Measurements from ENCODE around the gene BNC2.

The BNC2 gene

DNA sequence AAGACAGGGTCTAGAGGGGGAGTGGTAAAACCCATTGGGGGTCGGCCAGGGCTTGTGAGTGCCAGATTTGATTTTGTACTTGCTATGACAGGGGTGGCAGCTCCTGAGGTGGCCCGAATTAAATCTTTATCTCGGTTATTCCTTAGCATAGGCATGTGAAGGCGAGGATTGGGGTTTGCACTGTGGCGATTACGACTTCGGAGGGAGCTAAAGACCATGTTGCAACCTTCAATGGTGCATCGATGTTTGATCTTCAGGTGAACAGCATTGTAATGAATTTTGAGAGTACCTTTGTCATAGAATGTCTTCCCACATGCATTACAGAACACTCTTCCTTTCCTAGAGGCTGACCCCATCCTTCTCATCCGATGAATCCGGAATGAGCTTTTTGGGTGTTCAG is 433.9 kb downstream of the BNC2 start:
- no peak for TF ChIP-seq CTCF (IDR thresholded peaks at IDR 0.05; ENCODE audit: low read depth, low read length)
- DNase-seq (ENCODE audit: low read depth in 2 of 2) = no peak
- no peak overlapping the region for H3K4me3 ChIP-seq (replicated peaks in 1 of 2; ENCODE audit: low read depth in 2 of 2, low read length in 2 of 2)

- DNase-seq (ENCODE audit: low read depth in 2 of 2) = peak in 1 of 2 donors; percentile 60
- no peak for TF ChIP-seq CTCF (IDR thresholded peaks at IDR 0.05; ENCODE audit: low read depth, low read length)
- no peak overlapping the region for H3K4me3 ChIP-seq (replicated peaks in 1 of 2; ENCODE audit: low read depth in 2 of 2, low read length in 2 of 2)
Observed at GRCh38 chr9:16434526-16434925, 435.9 kb downstream of the BNC2 start.

DNA sequence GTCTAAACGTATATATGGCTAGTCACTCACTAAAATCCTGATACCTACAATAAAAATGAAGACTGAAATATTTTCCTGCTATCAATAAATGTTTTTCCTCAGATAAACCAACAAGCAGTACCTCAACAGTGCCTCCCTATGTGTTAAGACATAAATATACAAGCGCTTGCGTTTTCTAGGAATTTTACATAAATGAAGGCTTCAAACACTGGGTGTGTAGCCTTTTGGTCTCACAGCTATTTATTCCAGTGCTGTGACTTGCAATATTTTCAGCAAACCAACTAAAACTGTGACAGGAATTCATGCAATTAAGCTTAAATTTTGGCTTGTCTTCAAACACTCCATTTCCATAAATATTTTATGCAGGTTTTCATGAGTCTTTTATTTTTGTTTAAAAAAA is 437.0 kb downstream of the BNC2 start:
- DNase-seq (ENCODE audit: low read depth in 2 of 2) = no peak
- no peak for TF ChIP-seq CTCF (IDR thresholded peaks at IDR 0.05; ENCODE audit: low read depth, low read length)
- no peak overlapping the region for H3K4me3 ChIP-seq (replicated peaks in 1 of 2; ENCODE audit: low read depth in 2 of 2, low read length in 2 of 2)

DNA sequence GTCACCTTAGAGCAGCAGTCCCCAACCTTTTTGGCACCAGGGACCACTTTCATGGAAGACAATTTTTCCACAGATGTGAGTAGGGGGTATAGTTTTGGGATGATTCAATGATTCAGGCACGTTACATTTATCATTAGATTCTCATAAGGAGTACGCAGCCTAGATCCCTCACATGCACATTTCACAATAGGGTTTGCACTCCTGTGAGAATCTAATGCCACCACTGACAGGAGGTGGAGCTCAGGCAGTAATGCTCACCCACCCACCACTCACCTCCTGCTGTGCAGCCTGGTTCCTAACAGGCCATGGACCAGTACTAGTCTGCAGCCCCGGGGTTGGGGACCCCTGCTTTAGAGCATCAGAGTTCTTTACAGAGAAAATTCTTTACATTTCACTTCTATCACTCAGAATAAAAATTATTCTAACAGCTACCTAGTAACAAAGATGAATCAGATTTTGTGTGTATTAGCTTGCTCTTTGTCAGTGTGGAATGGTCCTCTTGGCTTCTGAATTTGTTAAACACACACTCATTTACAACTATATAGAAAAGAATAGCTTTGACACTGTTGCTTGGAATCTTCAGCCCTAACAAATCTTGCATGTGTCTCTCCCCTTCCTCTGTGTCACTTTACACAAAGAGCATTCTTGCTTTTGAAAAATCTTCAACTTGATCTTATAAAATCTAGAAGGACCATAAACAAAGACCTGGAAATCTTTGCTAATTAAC is 438.6 kb downstream of the BNC2 start:
- no peak overlapping the region for H3K4me3 ChIP-seq (replicated peaks in 1 of 2; ENCODE audit: low read depth in 2 of 2, low read length in 2 of 2)
- DNase-seq (ENCODE audit: low read depth in 2 of 2) = no peak
- no peak for TF ChIP-seq CTCF (IDR thresholded peaks at IDR 0.05; ENCODE audit: low read depth, low read length)

GRCh38 chr9:16429671-16430070 is 440.8 kb downstream of the BNC2 start:
- TF ChIP-seq CTCF (IDR thresholded peaks at IDR 0.05; ENCODE audit: low read depth, low read length) = no peak
- no peak for DNase-seq (ENCODE audit: low read depth in 2 of 2)
- no peak overlapping the region for H3K4me3 ChIP-seq (replicated peaks in 1 of 2; ENCODE audit: low read depth in 2 of 2, low read length in 2 of 2)

DNA sequence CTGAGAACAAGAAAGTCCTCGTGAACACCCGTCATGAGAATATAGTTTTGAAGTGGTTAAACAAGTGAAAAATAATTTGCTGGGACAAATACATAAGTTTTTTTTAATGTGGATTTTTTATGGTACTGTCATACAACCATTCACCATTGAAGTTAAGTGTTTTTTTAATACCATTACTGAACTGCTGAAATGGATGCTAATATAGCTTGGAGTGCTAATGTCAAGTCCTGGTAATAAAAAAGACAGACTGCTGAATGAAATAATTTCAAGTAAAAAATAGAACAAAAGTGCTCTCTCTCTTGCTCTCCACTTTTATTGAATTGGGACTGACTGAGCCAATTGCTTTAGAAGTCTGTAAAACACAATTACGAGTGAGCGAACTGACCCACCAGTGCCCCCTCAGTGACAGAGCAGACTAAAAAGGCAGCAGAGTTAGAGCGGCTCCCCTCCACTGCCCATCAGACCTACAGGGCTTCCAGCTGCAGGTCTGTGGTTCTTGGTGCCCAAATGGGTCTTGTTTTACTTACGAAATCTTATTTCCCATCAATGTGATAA is 442.5 kb downstream of the BNC2 start:
- no peak overlapping the region for H3K4me3 ChIP-seq (replicated peaks in 1 of 2; ENCODE audit: low read depth in 2 of 2, low read length in 2 of 2)
- DNase-seq (ENCODE audit: low read depth in 2 of 2) = no peak
- TF ChIP-seq CTCF (IDR thresholded peaks at IDR 0.05; ENCODE audit: low read depth, low read length) = no peak
